GM21515 (cell line): Measurements from ENCODE around the gene BSN.
"Not testable (repeated sequence)": the region's sequence is repeated elsewhere in the genome, so short reads cannot be mapped to it uniquely, and the experiment has no call there.

Experiments used
- ATAC-seq: cut with Tn5 transposase; IDR thresholded peaks from one replicate; pipeline ENCODE4 v1.9.1; 2021; ENCODE audit not compliant: unreplicated experiment

The BSN gene

DNA sequence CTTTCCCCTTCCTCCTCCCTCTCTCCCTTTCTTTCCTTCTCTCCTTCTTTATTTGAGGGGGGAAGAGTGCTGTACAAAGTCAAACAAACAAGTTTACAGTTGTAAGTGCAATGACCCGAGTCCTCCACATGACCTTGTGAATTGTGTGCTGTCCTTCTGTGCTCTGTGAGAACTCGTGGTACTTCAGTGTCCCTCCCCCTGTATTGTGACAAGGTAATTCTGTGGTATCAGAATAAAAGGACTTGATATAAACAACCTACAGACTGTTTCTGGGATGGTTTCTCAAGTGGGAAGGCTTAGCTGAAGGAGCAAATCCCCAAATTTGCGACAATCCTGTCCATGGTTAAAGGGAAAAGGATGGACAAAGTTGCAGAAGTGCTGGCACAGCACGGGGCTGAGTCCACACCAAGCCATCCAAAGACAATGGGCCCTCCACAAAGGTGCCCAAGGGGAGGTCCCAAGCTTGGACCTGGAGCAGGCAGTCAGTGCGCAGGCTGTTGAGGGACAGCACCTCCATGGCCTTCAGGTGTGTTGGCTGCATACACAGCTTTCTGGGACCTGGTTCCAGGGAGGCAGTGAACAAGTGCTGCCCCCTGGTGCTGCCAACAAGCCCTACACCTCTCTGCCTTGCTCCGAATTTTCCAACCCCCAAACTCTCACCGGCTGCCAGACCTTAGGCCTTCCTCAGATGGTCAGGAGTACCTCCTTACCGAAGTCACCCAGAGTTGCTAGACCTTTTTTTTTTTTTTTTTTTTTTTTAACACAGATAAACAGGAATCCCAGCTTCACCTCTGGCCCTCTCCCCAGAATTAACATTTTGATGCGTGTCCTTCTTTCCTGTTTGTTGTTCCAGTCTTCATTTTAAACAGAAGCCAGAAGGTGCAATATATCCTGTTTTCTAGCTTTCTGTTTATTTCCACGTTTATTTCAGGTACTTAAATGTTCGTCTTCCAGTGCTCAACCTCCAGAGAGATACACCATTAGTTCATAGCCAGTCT, 117.3 kb downstream of the BSN start:
- ATAC-seq = no peak

- no peak for ATAC-seq
These were observed 118.9 kb downstream of the BSN start for GRCh38 chr3:49673121-49673714.

DNA sequence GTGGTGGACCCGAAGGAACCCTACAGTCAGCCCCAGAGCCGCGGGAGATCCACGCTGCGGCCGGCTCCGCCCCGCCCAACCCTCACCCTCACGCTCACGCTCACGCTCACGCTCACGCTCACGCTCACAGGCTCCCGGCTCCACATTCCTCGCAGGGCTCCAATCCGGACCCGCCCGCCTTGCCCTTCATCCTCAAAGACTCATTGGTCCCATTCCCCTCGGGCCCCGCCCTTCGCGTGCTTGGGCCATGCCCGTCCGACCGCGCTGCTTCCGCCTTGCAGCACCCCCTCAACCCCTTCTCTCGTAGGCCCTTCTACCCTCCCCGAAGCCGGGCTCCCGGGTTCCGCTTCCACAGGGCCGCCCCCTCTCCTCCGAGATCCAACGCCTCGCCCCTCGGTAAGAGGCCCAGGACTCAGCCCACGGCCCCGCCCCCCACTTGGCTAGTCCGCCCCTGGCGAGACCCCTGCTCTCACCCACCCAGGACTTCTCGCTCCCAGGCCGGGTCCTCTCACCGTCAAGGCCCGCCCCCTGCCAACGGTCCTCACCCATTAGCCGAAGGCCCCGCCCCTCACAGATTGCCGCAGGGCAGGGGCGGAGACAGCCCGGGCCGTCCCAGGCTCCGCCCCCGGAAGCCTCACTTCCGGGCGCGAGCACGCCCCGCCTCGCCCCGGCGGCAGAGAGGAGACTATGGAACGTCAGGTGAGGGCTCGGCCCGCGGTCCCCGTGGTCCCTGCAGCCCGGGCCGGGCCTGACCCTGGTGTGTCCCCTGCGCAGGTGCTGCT, 119.6 kb downstream of the BSN start, which contains the start of gene APEH:
Gene APEH, plus strand, starts transcription at position 637 of the 782 bp plus-strand sequence. Its CDS starts 51 bp downstream, at position 688.
- ATAC-seq = peak; percentile 72

DNA sequence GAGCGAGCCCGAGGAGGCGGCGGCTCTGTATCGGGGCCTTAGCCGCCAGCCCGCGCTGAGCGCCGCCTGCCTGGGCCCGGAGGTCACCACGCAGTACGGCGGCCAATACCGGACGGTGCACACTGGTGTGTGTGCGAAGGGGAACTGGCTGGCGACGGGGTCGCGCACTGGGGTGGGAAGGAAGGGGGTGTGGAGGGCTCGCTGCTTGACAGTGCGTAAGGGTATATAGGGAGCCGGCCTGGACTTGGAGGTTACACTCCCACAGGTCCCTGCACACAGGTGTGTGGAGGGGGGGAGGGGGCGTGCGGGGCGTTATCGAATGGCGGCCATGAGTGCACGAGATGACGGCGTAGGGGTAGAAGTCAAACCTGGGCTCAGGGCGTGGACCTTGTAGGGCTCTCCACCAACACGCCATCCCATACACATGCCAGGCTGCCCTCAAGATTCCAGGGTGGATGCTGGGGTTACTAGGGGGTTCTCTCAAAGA, 120.3 kb downstream of the BSN start:
- peak; percentile 18 for ATAC-seq

DNA sequence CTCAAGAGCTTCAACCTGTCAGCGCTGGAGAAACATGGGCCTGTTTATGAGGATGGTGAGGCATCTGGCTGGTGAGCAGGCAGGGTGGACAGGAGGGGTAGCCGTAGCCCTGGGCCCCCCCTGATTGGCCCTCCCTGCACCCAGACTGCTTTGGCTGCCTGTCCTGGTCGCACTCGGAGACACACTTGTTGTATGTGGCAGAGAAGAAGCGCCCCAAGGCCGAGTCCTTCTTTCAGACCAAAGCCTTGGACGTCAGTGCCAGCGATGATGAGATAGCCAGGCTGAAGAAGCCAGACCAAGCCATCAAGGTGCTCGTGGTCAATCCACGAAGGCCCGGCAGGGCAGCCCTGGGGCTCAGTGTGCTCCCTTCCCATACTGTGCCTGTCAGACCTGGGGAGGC, 121.6 kb downstream of the BSN start:
- no peak for ATAC-seq

- ATAC-seq = no peak
These were observed 126.4 kb downstream of the BSN start for GRCh38 chr3:49680493-49681231.

DNA sequence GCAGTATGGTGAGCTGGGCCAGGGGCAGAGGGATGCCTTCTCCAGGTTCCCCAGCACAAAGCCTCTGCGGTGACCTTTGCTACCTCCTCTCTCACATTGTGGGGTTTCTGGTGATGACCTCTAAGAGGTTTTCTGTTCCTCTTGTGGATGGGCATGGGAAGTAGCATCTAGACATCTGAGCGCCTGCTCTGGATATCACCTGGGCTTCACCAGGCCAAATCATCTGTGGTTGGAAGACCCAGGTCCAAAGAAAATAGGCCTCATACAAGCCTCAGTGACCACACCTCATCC, 126.9 kb downstream of the BSN start:
- ATAC-seq = no peak

DNA sequence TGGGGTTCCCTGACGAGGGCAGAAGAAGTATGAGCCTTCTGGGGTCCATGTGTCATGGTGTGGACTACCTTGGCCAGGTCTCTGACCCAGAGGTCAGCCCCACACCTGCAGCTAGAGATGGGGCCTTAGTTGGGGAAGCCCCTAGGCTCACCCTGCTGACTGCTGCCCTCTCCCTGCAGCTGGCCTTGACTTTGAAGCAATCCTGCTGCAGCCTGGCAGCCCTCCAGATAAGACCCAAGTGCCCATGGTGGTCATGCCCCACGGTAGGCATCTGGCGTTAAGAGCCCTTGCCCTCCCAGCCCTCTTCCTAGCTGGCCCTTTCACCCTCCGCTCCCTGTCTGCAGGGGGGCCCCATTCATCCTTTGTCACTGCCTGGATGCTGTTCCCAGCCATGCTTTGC, 127.3 kb downstream of the BSN start:
- no peak for ATAC-seq

- no peak for ATAC-seq
These were observed 128.9 kb downstream of the BSN start for GRCh38 chr3:49683162-49683561.

DNA sequence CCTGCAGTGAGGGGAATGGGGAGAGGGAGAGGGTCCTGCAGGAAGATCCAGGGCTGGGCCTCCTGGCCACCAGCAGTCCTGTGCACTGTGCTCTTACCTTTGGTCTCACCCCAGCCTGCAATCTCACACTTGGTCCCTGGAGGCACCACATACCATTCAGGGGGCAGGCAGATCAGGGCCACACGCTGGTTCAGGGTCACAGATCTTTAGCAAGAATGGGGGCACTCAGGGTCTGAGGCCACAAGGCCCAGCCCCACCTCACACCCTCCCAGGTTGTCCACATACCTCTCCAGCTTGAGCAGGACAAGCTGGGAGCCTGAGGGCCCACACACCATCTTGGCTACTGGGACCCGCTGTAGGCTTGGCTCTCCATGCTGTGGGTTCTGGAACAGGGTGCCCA, 130.2 kb downstream of the BSN start:
- not testable (repeated sequence) for ATAC-seq

DNA sequence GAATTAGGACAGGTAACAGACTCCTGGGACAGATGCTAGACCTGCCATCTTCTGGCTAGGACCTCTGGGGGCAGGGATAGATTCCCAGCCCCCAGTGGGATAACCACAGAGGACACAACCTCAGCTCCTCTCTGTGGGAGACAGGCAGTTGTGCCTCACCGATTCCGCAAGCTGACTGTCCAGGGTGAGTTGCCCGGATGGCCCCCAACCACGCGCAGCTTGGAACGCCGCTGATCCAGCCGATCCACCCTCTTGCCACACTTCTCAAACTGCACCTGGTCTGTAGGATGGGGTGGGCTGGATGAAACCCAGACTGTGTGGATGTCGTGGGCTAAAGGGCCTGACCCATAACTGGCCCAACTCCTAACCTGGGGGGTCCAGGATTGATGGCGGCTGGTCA, 130.8 kb downstream of the BSN start:
- ATAC-seq = not testable (repeated sequence)

GRCh38 chr3:49685846-49686245, 131.6 kb downstream of the BSN start:
- not testable (repeated sequence) for ATAC-seq

GRCh38 chr3:49686346-49686745, 132.1 kb downstream of the BSN start:
- not testable (repeated sequence) for ATAC-seq

GRCh38 chr3:49686769-49687423, 132.6 kb downstream of the BSN start:
- ATAC-seq = not testable (repeated sequence)

- not testable (repeated sequence) for ATAC-seq
These were observed 133.1 kb downstream of the BSN start for GRCh38 chr3:49687424-49687795.

DNA sequence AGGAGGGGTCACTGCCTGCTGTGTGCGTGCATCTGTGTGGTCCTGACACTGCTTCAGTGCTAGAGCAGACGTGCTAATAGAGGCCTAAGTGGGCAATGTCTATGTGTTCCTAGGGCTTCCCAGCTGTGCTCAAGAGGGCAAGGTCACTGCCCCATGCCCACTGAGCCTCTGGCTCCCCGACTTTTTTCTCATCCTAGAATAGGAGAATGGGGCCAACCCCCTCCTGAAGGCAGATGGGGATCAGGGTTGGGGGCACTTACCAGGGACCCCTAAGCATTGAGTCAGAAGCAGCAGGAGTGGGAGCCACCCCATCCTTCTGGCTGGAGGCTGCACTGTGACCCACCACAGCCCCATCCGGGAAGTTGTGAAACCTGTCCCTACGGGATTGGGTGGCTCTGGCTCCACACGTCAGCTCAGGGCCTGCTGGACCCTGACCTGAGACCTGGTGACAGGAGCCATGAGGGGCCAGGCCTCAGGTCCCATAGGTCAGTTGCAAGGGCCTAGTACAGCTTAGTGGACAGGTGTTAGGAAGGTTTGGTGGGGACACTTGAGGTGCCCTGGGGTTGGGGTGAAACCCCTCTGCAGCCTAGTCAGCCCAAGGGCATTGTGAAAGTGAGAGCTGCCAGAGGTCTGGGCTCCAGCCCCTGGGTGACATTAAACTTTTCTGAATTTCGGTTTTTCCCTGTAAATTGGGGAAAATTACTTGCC, 134.2 kb downstream of the BSN start:
- ATAC-seq = peak; percentile 4

DNA sequence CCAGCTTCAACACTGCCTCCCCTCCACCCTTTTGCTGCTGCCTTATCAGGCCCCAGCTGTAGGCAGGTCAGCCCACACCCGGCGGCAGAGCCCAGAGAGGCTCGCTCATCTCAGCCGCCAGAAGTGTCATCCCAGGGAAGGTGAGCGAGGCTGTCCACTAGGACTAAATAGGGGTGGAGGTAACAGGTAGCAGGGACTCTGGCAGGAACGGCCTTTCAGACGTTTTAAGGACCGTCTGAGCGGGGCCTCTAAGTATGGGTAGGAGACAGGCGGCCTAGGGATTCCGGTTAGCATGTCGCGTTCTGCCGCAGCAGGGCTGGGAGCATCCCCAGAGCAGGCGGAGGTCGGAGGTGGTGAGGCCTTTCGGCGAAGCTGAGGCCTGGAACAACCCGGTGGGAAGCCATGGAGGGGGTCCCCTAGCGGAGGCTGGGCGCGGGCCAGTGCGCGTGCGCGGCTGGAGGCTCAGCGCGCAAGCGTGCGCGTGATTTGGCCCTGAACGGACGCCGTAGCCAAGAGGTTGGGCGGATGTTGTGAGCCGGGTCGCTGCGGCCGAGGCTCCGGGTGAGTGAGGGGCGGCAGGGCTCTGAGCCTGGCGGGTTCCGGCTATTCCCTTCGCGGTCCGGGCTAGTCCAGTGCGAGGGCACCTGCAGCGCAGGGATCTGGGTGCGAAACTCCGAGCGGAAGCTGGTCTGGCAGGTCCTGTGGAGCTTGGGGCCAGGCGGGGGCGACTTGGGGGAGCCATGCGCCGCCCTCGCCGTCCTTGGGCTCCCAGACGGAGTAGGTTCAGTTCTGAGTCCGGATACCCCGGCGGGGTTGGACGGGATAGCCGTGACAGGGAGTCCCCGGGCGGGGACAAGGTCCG, 135.0 kb downstream of the BSN start, which contains the start of the genes MST1 and RNF123:
Gene MST1, minus strand, starts transcription at position 429 of the 862 bp plus-strand sequence. CDS start 783 bp downstream, outside the sequence.
Gene RNF123, plus strand, starts transcription at position 512 of the 862 bp plus-strand sequence. CDS start 1,609 bp downstream, outside the sequence.
- ATAC-seq = peak; percentile 49

DNA sequence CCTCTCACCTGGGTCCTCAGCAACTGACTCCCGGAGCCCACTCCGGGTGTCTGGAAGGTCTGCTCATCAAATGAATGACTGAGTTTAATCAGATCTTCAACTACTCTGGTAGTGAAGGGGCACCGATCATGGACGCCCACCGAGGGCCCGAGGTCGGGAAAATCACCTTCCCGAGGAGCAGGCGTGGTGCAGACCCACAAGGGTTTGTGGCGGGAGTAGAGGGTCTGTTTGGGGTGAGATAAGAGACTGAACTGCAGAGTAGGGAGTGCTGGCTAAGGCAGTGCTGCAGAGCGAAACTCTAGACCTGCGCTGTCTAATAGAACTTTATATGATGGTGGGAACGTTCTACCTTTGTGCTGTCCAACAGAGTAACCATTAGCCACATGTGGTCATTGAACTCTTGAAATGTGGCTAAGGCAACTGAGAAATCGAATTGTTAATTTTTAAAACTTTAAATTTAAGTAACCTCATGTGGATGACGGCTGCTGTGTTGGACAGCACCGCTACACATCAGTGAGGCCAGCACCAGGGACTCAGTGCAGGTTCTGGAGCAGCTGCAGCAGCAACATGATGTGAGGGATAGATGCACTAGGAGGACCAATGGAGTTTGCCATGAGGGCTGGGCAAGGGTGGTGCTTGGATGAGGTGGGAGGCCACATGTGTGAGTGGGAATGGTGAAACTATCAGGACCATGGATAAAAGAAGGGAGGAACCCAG, 135.8 kb downstream of the BSN start:
- not testable (repeated sequence) for ATAC-seq
